Neutrophil (primary cell): ENCODE results near the gene AP5S1.
A peak's percentile ranks its signal among the peaks of the same experiment; 100 is the strongest.

Experiments used
- H3K27ac ChIP-seq: fragments of 200-600 bp; sonication (generic); 2 replicates; pipeline ENCODE4 v1.5.1; 2016; ENCODE audit warnings: mild to moderate bottlenecking, moderate library complexity
- H3K27me3 ChIP-seq: fragments of 200-600 bp; sonication (generic); 2 replicates; pipeline ENCODE4 v1.6.0; 2016; ENCODE audit warnings: mild to moderate bottlenecking
- H3K36me3 ChIP-seq: fragments of 200-600 bp; sonication (generic); 2 replicates; pipeline ENCODE4 v1.5.1; 2017
- H3K4me1 ChIP-seq, 2 experiments: fragments of 200-600 bp in 1 of 2; sonication (generic) in 1 of 2; 1 replicate in 1 of 2; 2 replicates in 1 of 2; pipeline versions ENCODE4 v1.5.1 to v1.6.1; 2013 to 2016; ENCODE audit warnings: low read depth in 1 of 2, low read length in 1 of 2, mild to moderate bottlenecking in 1 of 2, moderate library complexity in 1 of 2; ENCODE audit not compliant: control insufficient read depth in 1 of 2, insufficient read depth in 1 of 2
- H3K4me3 ChIP-seq, 2 experiments: fragments of 200-600 bp in 1 of 2; sonication (generic) in 1 of 2; 1 replicate in 1 of 2; 2 replicates in 1 of 2; pipeline ENCODE4 v1.5.1; 2013 to 2016; ENCODE audit warnings: low read depth in 1 of 2, low read length in 1 of 2, mild to moderate bottlenecking in 1 of 2, moderate library complexity in 1 of 2
- H3K9me3 ChIP-seq: fragments of 200-600 bp; sonication (generic); 2 replicates; pipeline ENCODE4 v1.5.1; 2016
- TF ChIP-seq, protein P1 (sequence below): fragments of 200-600 bp; sonication (generic); IDR thresholded peaks from 2 replicates; pipeline ENCODE4 v1.5.1; 2016; ENCODE audit warnings: antibody characterized with exemption

The AP5S1 gene, protein sequence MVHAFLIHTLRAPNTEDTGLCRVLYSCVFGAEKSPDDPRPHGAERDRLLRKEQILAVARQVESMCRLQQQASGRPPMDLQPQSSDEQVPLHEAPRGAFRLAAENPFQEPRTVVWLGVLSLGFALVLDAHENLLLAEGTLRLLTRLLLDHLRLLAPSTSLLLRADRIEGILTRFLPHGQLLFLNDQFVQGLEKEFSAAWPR

DNA sequence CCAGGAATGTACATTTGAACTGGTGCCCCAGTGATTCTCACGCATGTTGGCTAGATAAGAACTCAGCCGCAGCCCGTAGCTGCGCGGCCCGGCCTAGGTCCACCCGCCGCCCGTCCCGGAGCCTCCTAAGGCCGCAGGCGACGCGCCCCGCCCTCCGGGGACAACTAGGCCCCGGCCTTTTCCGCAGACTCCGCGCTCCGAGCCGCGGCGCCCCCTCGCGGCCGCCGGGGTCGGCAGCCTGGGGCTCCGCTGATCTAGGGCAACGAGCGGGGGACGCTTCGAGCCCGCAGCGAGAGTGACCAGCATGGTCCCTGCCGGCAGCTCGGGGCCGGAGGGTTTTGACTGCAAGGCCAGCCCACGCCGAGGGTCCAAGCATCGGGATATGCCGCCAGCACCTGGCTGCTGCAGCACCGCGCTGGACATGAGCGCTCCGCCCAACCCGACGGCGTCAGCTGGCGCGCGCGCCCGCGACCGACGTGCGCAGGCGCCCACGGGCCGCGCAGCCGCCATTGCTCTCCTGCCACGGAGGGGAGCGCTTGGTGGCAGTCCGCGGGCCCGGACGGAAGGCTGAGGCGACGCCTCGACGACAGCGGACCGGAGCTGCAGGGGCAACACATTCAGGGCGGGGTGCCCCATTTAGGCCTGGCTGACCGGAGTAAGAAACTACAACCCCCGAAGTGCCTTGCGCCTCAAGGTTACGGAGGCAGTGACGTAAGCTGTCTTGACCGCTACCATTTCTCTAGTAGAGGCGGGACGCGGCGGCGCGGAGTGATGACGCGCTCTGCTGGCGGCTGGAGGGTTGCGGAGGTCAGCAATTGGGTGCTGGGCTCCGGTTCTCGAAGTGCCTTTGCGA lies at the start of gene AP5S1:
TSS of gene AP5S1 (plus strand) at position 500 of the 853 bp plus-strand sequence. CDS start 1,571 bp downstream, outside the sequence.
- TF ChIP-seq, protein P1, sequence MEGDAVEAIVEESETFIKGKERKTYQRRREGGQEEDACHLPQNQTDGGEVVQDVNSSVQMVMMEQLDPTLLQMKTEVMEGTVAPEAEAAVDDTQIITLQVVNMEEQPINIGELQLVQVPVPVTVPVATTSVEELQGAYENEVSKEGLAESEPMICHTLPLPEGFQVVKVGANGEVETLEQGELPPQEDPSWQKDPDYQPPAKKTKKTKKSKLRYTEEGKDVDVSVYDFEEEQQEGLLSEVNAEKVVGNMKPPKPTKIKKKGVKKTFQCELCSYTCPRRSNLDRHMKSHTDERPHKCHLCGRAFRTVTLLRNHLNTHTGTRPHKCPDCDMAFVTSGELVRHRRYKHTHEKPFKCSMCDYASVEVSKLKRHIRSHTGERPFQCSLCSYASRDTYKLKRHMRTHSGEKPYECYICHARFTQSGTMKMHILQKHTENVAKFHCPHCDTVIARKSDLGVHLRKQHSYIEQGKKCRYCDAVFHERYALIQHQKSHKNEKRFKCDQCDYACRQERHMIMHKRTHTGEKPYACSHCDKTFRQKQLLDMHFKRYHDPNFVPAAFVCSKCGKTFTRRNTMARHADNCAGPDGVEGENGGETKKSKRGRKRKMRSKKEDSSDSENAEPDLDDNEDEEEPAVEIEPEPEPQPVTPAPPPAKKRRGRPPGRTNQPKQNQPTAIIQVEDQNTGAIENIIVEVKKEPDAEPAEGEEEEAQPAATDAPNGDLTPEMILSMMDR: peak; percentile 99
- H3K4me1 ChIP-seq: peaks cover 15 to 16% of the 10 kb centered on the region in 2 experiments
- peak within 1 kb of the TSS; percentile 96 for H3K4me3 ChIP-seq
- H3K27ac ChIP-seq: peak within 1 kb of the TSS; percentile 97
- H3K36me3 ChIP-seq: peaks cover 21% of the 10 kb centered on the region
- H3K27me3 ChIP-seq: no peaks in the 10 kb centered on the region
- H3K9me3 ChIP-seq: no peaks in the 10 kb centered on the region

DNA sequence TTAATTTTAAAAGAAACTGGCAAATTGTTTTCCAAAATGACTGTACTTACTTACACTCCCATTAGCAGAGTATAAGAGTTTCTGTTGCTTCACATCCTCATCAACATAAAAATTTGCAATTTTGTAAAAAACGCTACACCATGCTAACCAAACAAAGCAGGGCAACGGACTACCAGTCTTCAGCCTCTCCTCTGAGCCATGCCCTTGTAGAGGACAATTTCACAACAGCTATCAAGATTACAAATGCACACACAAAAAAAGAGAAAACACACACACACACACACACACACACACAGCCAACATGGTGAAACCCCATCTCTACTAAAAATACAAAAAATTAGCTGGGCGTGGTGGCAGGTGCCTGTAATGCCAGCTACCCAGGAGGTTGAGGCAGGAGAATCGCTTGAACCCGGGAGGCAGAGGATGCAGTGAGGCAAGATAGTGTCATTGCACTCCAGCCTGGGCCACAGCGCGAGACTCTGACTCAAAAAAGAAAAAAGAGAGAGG lies 48.7 kb upstream of the AP5S1 start:
- Histone ChIP-seq H3K4me3 (no peak overlapping the region), H3K36me3 (no peaks in the 10 kb centered on the region), H3K9me3 (no peaks in the 10 kb centered on the region), H3K27ac (peak overlapping the region; percentile 33), H3K27me3 (no peaks in the 10 kb centered on the region), H3K4me1 (peaks cover 53 to 56% of the 10 kb centered on the region in 2 experiments)
- TF ChIP-seq, protein P1: no peak

DNA sequence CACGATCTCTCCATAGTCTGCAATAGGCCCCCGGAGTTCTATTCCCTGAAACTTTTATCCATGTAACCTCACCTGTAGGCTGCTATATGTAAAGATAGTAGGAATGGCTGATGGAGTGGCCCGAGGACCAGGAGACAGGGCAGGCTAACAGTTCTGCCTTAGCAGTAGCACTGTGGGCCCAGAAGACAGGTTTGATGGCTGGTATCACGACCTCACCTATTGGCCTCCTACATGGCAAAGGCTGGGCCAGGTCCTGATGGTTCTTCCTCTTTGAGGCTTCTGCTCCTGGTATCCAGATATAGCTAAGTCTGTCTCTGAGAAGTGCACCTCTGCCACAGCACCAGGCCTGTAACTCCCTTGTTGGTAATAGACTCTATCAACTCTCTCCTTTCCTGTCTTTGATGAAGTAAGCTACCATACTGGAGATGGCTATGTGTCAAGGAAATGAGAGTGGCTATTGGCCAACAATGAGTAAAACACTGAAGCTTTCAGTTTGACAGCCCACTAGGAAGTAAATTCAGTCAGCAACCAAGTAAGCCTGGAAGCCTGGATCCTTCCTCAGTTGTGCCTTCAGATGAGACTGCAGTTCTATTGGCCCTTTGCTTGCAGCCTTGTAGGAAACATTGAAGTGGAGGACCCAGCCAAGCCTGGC lies 44.8 kb upstream of the AP5S1 start:
- Histone ChIP-seq H3K27me3 (peaks cover 29% of the 10 kb centered on the region), H3K4me3 (no peak overlapping the region), H3K27ac (peak overlapping the region; percentile 47), H3K36me3 (no peaks in the 10 kb centered on the region), H3K4me1 (peaks cover 50 to 56% of the 10 kb centered on the region in 2 experiments), H3K9me3 (no peaks in the 10 kb centered on the region)
- TF ChIP-seq, protein P1: no peak

DNA sequence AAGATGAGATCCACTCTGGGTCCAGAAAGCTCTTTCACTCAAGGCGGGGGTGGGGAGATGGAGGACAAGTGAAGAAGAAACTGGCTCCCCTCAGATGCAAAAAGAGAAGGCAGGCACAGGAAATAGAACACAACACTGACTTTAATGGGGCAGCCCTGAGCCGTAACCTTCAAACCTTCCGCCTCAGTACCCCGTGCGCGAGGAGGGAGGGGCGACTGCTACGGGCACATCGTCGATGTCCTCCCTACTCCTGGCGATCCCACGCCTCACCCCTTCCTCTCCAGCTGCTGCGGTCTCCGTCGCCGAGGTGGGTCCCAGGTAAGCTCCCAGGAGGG lies 43.0 kb upstream of the AP5S1 start:
- no peaks in the 10 kb centered on the region for H3K36me3 ChIP-seq
- TF ChIP-seq, protein P1: no peak
- peak overlapping the region; percentile 59 to 80 for H3K4me3 ChIP-seq
- H3K27ac ChIP-seq: peak overlapping the region; percentile 20
- peaks cover 53 to 57% of the 10 kb centered on the region in 2 experiments for H3K4me1 ChIP-seq
- no peaks in the 10 kb centered on the region for H3K9me3 ChIP-seq
- H3K27me3 ChIP-seq: peaks cover 30% of the 10 kb centered on the region

DNA sequence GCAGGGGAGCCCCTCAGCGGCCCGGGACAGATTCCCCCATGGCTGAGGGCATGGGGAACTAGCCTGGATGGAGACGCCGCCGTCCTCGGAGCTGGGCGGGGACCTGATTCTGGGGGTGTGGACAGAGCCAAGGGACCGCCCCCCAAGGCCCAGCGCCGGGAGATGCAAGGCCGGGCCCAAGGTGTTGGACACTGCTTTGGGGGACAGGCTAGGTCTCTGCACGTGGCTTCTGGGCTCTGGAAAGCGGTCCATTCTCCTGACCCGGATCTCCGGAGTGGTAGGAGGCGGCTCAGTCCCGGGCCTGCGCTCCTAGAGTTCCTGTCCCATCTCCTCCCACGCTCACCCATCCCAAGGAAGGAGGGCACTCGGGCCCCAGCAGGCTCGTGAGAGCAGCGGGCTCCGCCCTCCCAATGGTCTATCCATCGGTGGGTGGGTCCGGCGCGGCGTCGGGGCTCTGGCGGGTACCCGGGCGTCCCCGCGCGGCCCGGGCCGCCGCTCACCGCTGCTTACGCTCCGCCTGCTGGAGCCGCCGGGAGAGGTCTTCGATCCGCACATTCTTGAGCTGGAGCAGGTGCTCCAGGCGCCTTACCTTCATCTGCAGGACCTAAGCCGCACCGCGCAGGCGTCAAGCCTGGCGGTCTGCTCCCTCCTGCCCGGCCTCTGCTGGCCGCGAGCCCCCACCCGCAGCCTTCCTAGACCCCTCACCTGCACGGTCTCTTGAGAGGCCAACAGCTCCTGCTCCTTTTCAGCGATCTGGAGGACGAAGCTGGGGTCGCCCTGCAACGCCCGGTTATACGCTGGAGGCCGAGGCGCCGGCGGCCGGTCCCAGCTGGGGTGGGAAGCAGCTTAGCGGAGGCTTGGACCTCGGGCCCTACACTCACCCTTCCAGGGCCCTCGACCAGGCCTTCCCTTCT lies 42.4 kb upstream of the AP5S1 start:
- no peaks in the 10 kb centered on the region for H3K36me3 ChIP-seq
- peak overlapping the region; percentile 20 for H3K27ac ChIP-seq
- H3K4me3 ChIP-seq: peak overlapping the region; percentile 59 to 80
- H3K4me1 ChIP-seq: peaks cover 53 to 57% of the 10 kb centered on the region in 2 experiments
- TF ChIP-seq, protein P1: no peak
- peaks cover 30% of the 10 kb centered on the region for H3K27me3 ChIP-seq
- H3K9me3 ChIP-seq: no peaks in the 10 kb centered on the region
